ENCODE data around the gene TRIO. TPM values are rescaled to one million over a fixed set of nuclear protein-coding genes. Genes with fewer than 3 reads are reported as not detected.

TRIO gene
- polyA plus RNA-seq, 3 donors, result 1.7 to 45.8 (median 2.1) TPM

DNA sequence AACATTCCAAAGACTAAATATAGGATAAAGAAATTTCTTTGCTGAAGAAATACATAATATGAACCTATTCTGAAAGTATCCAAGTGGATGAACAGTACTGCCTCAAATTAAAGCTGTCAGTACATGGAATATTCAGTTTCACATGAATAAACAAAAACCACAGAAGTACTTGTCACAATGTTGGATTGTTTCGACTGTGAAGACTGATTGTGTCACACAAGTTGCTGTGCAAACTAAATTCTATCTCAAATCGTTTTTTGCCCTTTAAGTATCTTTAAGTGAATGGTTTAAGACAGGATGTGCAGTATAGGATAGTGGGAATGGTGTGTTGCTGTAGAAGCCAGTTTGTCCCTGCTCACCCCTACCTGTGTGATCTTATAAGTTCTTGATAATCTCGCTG, 301.0 kb downstream of the TRIO start:
- Histone ChIP-seq H2AFZ (ENCODE audit: insufficient read depth, low read depth, low read length, poor library complexity, severe bottlenecking) (no peak overlapping the region), H3K4me3 (replicated peaks in 1 of 3; ENCODE audit: low read depth in 2 of 3, low read length in 3 of 3) (no peak overlapping the region), H3K4me1 (ENCODE audit: control insufficient read depth in 1 of 2, insufficient read depth in 2 of 2, low read length in 2 of 2) (peaks cover 4 to 15% of the 10 kb centered on the region in 2 donors), H3K27ac (ENCODE audit: low read depth in 1 of 2, low read length in 2 of 2) (peak overlapping the region in 1 of 2 donors; percentile 40), H3K9me3 (replicated peaks in 1 of 2; ENCODE audit: control insufficient read depth in 1 of 2, insufficient read depth in 1 of 2, low read length in 2 of 2) (no peaks in the 10 kb centered on the region), H4K20me1 (ENCODE audit: insufficient read depth, low read length) (peaks cover 11% of the 10 kb centered on the region), H3K4me2 (replicated peaks; ENCODE audit: extremely low read depth, low read length, poor library complexity, severe bottlenecking) (no peak overlapping the region), H3K9ac (ENCODE audit: insufficient read depth, low read length, poor library complexity, severe bottlenecking) (no peak overlapping the region), H3K27me3 (ENCODE audit: control insufficient read depth in 2 of 2, insufficient read depth in 2 of 2, low read length in 2 of 2) (no peaks in the 10 kb centered on the region), H3K79me2 (ENCODE audit: insufficient read depth, low read length) (no peaks in the 10 kb centered on the region), H3K36me3 (replicated peaks in 1 of 2; ENCODE audit: control insufficient read depth in 1 of 2, insufficient read depth in 2 of 2, low read length in 2 of 2) (peaks cover 21 to 56% of the 10 kb centered on the region in 2 donors)
- intact Hi-C loops (cut with micrococcal nuclease), result no loop called here
- Mint-ChIP-seq H3K4me3 (no peak overlapping the region), H3K9me3 (peaks cover 0 to 2% (median 0%) of the 10 kb centered on the region in 7 donors), H3K4me1 (peaks cover 21% of the 10 kb centered on the region), H3K27ac (no peak overlapping the region), H3K27me3 (ENCODE audit: low read depth in 3 of 3) (peaks cover 0 to 2% (median 0%) of the 10 kb centered on the region in 3 donors), H3K36me3 (peaks cover 33 to 36% of the 10 kb centered on the region in 2 donors)
- no peak for DNase-seq
- no CpG with 5 or more reads among the region's 3 CpGs for WGBS (ENCODE audit: insufficient coverage)
- TF ChIP-seq, protein P1, sequence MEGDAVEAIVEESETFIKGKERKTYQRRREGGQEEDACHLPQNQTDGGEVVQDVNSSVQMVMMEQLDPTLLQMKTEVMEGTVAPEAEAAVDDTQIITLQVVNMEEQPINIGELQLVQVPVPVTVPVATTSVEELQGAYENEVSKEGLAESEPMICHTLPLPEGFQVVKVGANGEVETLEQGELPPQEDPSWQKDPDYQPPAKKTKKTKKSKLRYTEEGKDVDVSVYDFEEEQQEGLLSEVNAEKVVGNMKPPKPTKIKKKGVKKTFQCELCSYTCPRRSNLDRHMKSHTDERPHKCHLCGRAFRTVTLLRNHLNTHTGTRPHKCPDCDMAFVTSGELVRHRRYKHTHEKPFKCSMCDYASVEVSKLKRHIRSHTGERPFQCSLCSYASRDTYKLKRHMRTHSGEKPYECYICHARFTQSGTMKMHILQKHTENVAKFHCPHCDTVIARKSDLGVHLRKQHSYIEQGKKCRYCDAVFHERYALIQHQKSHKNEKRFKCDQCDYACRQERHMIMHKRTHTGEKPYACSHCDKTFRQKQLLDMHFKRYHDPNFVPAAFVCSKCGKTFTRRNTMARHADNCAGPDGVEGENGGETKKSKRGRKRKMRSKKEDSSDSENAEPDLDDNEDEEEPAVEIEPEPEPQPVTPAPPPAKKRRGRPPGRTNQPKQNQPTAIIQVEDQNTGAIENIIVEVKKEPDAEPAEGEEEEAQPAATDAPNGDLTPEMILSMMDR (IDR thresholded peaks at IDR 0.05), result no peak

DNA sequence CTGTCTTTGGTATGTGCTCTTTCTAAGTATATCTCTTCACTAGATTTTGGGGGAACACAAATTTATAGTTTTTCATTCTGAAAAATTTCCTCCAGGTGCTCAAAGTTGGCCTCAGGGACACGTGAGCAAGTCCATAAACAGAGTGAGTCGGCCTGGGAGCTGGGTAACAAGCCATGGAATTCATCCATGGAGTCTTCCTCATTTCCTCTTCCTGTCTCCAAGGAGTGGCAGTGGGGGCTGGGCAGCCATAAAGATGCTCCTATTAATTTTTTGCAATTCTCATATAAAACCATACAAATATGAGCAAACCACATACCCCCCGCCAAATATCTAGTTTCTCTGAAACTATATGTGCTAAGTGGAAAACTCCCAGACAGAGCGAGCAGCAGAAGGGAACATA, 301.9 kb downstream of the TRIO start:
- Mint-ChIP-seq H3K27ac (no peak overlapping the region), H3K27me3 (ENCODE audit: low read depth in 3 of 3) (peaks cover 0 to 2% (median 0%) of the 10 kb centered on the region in 3 donors), H3K36me3 (peaks cover 31 to 34% of the 10 kb centered on the region in 2 donors), H3K4me1 (peaks cover 17% of the 10 kb centered on the region), H3K9me3 (peaks cover 0 to 2% (median 0%) of the 10 kb centered on the region in 7 donors), H3K4me3 (no peak overlapping the region)
- Histone ChIP-seq H3K27me3 (ENCODE audit: control insufficient read depth in 2 of 2, insufficient read depth in 2 of 2, low read length in 2 of 2) (no peaks in the 10 kb centered on the region), H3K79me2 (ENCODE audit: insufficient read depth, low read length) (no peaks in the 10 kb centered on the region), H3K4me2 (replicated peaks; ENCODE audit: extremely low read depth, low read length, poor library complexity, severe bottlenecking) (no peak overlapping the region), H3K27ac (ENCODE audit: low read depth in 1 of 2, low read length in 2 of 2) (peak overlapping the region in 1 of 2 donors; percentile 7), H3K36me3 (replicated peaks in 1 of 2; ENCODE audit: control insufficient read depth in 1 of 2, insufficient read depth in 2 of 2, low read length in 2 of 2) (peaks cover 23 to 51% of the 10 kb centered on the region in 2 donors), H2AFZ (ENCODE audit: insufficient read depth, low read depth, low read length, poor library complexity, severe bottlenecking) (no peak overlapping the region), H4K20me1 (ENCODE audit: insufficient read depth, low read length) (peaks cover 12% of the 10 kb centered on the region), H3K9ac (ENCODE audit: insufficient read depth, low read length, poor library complexity, severe bottlenecking) (no peak overlapping the region), H3K4me3 (replicated peaks in 1 of 3; ENCODE audit: low read depth in 2 of 3, low read length in 3 of 3) (no peak overlapping the region), H3K9me3 (replicated peaks in 1 of 2; ENCODE audit: control insufficient read depth in 1 of 2, insufficient read depth in 1 of 2, low read length in 2 of 2) (no peaks in the 10 kb centered on the region), H3K4me1 (ENCODE audit: control insufficient read depth in 1 of 2, insufficient read depth in 2 of 2, low read length in 2 of 2) (peaks cover 4 to 15% of the 10 kb centered on the region in 2 donors)
- DNase-seq, result no peak
- intact Hi-C loops (cut with micrococcal nuclease), result no loop called here
- 90% methylated on average over 2 of the region's 4 CpGs for WGBS (ENCODE audit: insufficient coverage)
- TF ChIP-seq, protein P1 (IDR thresholded peaks at IDR 0.05), result no peak

Measured in CD14-positive monocyte (primary cell).